ENCODE measurements around the gene TMC5. TPM values are rescaled to one million over a fixed set of nuclear protein-coding genes. Genes with fewer than 3 reads are reported as not detected.

The TMC5 gene
- polyA plus RNA-seq, 3 donors, result not detected

- H3K36me3 Mint-ChIP-seq, result no peaks in the 10 kb centered on the region
- Histone ChIP-seq H3K36me3 (replicated peaks in 1 of 2; ENCODE audit: control insufficient read depth in 1 of 2, insufficient read depth in 2 of 2, low read length in 2 of 2) (no peaks in the 10 kb centered on the region), H4K20me1 (ENCODE audit: insufficient read depth, low read length) (no peaks in the 10 kb centered on the region)
Measured at GRCh38 chr16:19481769-19482168, 64.1 kb downstream of the TMC5 start.

GRCh38 chr16:19482291-19482690 is 64.6 kb downstream of the TMC5 start:
- no peaks in the 10 kb centered on the region for H4K20me1 ChIP-seq (ENCODE audit: insufficient read depth, low read length)
- H3K4me3 ChIP-seq (replicated peaks in 1 of 3; ENCODE audit: low read depth in 2 of 3, low read length in 3 of 3), result no peak overlapping the region
- WGBS (ENCODE audit: insufficient coverage), result no CpG with 5 or more reads among the region's 1 CpG
- peaks cover 1 to 9% (median 4%) of the 10 kb centered on the region in 3 donors for H3K27me3 Mint-ChIP-seq (ENCODE audit: low read depth in 3 of 3)
- no peaks in the 10 kb centered on the region for H3K9me3 Mint-ChIP-seq
- H3K27ac Mint-ChIP-seq, result no peak overlapping the region
- H3K4me3 Mint-ChIP-seq, result no peak overlapping the region
- H3K4me1 Mint-ChIP-seq, result peaks cover 4% of the 10 kb centered on the region
- H3K9ac ChIP-seq (ENCODE audit: insufficient read depth, low read length, poor library complexity, severe bottlenecking), result no peak overlapping the region
- no peaks in the 10 kb centered on the region for H3K79me2 ChIP-seq (ENCODE audit: insufficient read depth, low read length)
- H3K4me1 ChIP-seq (ENCODE audit: control insufficient read depth in 1 of 2, insufficient read depth in 2 of 2, low read length in 2 of 2), result no peaks in the 10 kb centered on the region
- H3K4me2 ChIP-seq (replicated peaks; ENCODE audit: extremely low read depth, low read length, poor library complexity, severe bottlenecking), result no peak overlapping the region
- H3K36me3 ChIP-seq (replicated peaks in 1 of 2; ENCODE audit: control insufficient read depth in 1 of 2, insufficient read depth in 2 of 2, low read length in 2 of 2), result no peaks in the 10 kb centered on the region
- H3K36me3 Mint-ChIP-seq, result no peaks in the 10 kb centered on the region
- DNase-seq, result no peak
- H3K27me3 ChIP-seq (ENCODE audit: control insufficient read depth in 2 of 2, insufficient read depth in 2 of 2, low read length in 2 of 2), result no peaks in the 10 kb centered on the region
- intact Hi-C loops (cut with micrococcal nuclease), result no loop called here
- H3K27ac ChIP-seq (ENCODE audit: low read depth in 1 of 2, low read length in 2 of 2), result no peak overlapping the region
- no peak for TF ChIP-seq CTCF (IDR thresholded peaks at IDR 0.05)
- no peaks in the 10 kb centered on the region for H3K9me3 ChIP-seq (replicated peaks in 1 of 2; ENCODE audit: control insufficient read depth in 1 of 2, insufficient read depth in 1 of 2, low read length in 2 of 2)
- H2AFZ ChIP-seq (ENCODE audit: insufficient read depth, low read depth, low read length, poor library complexity, severe bottlenecking), result no peak overlapping the region

More at GRCh38 chr16:19481769-19482168, 64.1 kb downstream of the TMC5 start:
- Mint-ChIP-seq H3K27ac (no peak overlapping the region), H3K27me3 (ENCODE audit: low read depth in 3 of 3) (peaks cover 1 to 9% (median 4%) of the 10 kb centered on the region in 3 donors), H3K4me3 (no peak overlapping the region), H3K9me3 (no peaks in the 10 kb centered on the region), H3K4me1 (peaks cover 4% of the 10 kb centered on the region)
- no peak overlapping the region for H3K9ac ChIP-seq (ENCODE audit: insufficient read depth, low read length, poor library complexity, severe bottlenecking)
- no peaks in the 10 kb centered on the region for H3K9me3 ChIP-seq (replicated peaks in 1 of 2; ENCODE audit: control insufficient read depth in 1 of 2, insufficient read depth in 1 of 2, low read length in 2 of 2)
- no peak for DNase-seq
- WGBS (ENCODE audit: insufficient coverage), result no CpG with 5 or more reads among the region's 5 CpGs
- no peaks in the 10 kb centered on the region for H3K4me1 ChIP-seq (ENCODE audit: control insufficient read depth in 1 of 2, insufficient read depth in 2 of 2, low read length in 2 of 2)
- TF ChIP-seq CTCF (IDR thresholded peaks at IDR 0.05), result no peak
- H3K4me2 ChIP-seq (replicated peaks; ENCODE audit: extremely low read depth, low read length, poor library complexity, severe bottlenecking), result no peak overlapping the region
- no peaks in the 10 kb centered on the region for H3K27me3 ChIP-seq (ENCODE audit: control insufficient read depth in 2 of 2, insufficient read depth in 2 of 2, low read length in 2 of 2)
- no peak overlapping the region for H3K4me3 ChIP-seq (replicated peaks in 1 of 3; ENCODE audit: low read depth in 2 of 3, low read length in 3 of 3)
- H3K79me2 ChIP-seq (ENCODE audit: insufficient read depth, low read length), result no peaks in the 10 kb centered on the region
- no peak overlapping the region for H3K27ac ChIP-seq (ENCODE audit: low read depth in 1 of 2, low read length in 2 of 2)
- intact Hi-C loops (cut with micrococcal nuclease), result no loop called here
- H2AFZ ChIP-seq (ENCODE audit: insufficient read depth, low read depth, low read length, poor library complexity, severe bottlenecking), result no peak overlapping the region

Measured in CD14-positive monocyte (primary cell).